Measurements from ENCODE around the gene GTSE1.

GTSE1 gene

DNA sequence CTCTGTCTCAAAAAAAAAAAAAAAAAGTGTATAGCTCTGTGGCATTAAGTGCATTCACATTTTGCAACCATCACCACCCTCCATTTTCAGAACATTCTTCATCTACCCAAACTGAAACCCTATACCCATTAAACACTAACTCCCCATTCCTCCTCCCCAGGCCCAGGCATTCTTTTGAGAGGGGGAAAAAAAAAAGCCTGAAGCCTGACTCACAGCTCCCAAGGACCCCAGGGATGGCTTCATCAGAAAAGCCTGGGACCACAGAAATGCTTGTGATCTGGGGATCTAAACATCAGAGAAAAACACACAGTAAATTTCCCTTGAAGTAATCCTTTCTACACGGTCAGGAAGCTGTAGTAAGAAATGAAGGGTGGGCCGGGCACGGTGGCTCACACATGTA, 10.7 kb upstream of the GTSE1 start:
- TF ChIP-seq, protein P1, sequence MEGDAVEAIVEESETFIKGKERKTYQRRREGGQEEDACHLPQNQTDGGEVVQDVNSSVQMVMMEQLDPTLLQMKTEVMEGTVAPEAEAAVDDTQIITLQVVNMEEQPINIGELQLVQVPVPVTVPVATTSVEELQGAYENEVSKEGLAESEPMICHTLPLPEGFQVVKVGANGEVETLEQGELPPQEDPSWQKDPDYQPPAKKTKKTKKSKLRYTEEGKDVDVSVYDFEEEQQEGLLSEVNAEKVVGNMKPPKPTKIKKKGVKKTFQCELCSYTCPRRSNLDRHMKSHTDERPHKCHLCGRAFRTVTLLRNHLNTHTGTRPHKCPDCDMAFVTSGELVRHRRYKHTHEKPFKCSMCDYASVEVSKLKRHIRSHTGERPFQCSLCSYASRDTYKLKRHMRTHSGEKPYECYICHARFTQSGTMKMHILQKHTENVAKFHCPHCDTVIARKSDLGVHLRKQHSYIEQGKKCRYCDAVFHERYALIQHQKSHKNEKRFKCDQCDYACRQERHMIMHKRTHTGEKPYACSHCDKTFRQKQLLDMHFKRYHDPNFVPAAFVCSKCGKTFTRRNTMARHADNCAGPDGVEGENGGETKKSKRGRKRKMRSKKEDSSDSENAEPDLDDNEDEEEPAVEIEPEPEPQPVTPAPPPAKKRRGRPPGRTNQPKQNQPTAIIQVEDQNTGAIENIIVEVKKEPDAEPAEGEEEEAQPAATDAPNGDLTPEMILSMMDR (conservative IDR thresholded peaks at IDR 0.05; ENCODE audit: low read depth, low read length): no peak
- DNase-seq (ENCODE audit: low read depth): no peak
- no peak overlapping the region for H3K4me3 ChIP-seq (ENCODE audit: low read length)

DNA sequence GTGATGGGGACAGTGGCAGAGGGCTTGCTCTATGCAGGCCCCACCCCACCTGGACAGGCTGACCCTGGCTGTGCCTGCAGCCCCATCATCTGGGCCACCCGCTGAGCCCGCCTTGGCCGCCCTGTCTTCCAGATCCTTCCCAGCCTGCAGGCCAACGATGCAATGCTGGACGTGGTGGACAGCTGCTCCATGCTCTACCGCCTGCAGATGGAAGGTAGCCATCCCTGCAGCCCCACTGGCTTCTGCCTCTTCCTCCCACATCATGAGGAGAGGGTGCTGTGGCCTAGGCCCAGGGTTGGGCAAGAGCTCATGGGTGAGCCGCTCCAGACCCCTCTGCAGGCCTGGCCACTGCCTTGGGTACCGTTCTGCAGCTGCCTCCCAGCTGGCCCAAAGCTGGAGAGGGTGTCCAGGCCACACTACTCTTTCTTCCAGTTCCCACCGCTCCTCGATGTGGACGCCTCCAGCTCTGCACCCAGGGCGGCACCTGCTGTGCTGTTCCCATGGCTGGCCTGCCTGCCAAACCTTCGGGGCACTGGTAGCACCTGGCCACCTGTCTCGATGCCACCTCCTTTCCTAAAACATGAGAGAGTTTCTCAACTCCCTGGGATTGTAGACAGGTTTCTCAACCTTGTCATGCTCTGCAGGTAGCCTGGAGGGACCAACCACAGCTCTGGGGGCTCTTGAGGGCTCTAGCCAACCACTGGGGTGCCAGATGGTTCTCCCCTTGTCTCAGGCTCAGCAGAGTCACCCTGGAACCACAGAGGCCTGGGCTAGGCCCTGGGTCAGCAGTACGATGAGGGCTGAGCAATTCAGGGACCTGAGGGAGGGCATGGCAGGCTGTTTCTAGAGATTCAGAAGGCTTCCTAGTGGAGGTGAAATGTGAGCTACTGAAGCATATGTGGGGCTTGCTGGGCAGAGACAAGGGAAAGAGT, 9.5 kb upstream of the GTSE1 start:
- H3K4me3 ChIP-seq (ENCODE audit: low read length): no peak overlapping the region
- TF ChIP-seq, protein P1 (conservative IDR thresholded peaks at IDR 0.05; ENCODE audit: low read depth, low read length): no peak
- DNase-seq (ENCODE audit: low read depth): no peak

DNA sequence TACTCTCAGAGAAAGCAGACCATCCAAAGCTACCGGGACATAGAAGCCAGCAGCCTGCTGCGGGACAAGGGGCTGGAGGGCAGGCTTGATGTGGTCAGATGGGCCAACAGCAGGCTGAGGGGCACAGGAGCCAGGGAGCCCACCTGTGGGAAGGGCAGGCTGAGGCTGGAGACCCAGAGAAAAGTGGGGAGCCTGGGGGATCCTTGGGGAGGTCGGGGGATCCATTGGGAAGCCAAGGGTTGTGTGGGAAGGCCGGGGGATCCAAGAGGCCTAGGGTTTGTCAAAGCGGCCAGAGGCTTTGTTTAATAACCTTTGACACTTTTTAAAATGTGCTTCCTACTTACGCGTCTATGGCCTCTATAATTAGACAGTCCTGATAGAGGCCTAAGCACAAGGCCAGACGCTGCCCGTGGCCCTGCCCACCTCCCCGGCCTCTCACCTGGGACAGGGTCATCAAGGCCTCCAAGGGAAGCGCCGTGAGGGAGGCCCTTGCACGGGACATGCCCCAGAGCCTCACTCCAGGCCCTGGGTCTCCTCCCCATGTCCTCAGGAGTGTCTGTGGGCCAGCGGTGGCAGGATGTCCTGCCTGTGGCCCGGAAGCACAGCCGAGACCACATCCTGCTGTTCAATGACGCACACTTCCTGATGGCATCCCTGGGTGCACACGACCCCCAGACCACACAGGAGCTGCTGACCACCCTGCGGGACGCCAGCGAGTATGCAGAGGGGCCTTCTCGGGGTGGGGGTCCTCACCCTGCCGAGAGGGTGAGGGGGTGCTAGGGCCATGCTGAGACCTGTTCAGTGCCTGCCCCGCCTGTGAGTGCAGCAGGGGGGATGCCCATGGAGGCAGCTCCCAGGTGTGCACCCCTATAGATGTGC, 8.6 kb upstream of the GTSE1 start:
- no peak for DNase-seq (ENCODE audit: low read depth)
- no peak overlapping the region for H3K4me3 ChIP-seq (ENCODE audit: low read length)
- TF ChIP-seq, protein P1 (conservative IDR thresholded peaks at IDR 0.05; ENCODE audit: low read depth, low read length): no peak

DNA sequence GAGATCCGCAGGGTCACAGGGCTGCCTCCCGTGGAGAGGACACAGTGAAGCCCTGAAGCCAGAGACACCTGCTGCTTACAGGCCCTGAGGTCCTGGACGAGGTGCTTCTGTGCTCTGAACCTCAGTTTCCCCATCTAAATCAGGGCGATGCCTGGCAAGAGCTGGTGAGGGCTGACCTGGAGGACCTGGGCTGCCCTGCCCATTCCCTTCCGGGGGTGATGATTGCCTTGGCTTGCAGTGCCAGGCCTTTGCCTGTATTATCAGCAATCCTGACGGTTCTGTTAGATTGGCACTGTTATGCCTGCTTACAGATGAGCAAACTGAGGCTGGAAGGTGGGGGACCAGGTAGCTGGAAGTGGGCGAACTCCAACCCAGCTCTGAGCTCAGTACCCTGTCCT, 7.8 kb upstream of the GTSE1 start:
- no peak for DNase-seq (ENCODE audit: low read depth)
- H3K4me3 ChIP-seq (ENCODE audit: low read length): no peak overlapping the region
- TF ChIP-seq, protein P1 (conservative IDR thresholded peaks at IDR 0.05; ENCODE audit: low read depth, low read length): no peak

DNA sequence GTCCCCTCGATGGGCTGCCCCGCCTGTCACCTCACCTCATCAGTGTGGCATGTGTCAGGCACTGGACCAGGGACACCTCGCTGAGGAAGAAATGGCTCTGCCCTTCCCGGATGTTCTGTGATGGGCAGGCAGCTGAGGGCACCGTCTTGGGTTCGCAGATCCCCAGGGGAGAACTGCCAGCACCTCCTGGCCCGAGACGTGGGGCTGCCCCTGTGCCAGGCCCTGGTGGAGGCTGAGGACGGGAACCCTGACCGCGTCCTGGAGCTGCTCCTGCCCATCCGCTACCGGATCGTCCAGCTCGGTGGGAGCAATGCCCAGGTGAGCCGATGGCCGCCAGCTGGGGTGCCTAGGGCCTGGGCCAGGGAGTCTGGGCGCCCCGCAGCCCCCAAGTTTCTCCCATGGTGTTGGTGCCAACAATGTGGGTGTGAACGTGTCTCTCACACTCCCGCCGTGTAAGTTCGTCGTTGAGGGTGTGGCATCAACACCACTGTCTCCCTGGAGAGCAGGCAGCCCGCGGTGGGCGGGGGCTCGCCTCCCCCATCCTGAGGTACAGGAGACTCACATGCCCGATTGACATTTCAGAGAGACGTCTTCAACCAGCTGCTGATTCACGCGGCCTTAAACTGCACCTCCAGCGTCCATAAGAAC, 7.3 kb upstream of the GTSE1 start:
- TF ChIP-seq, protein P1 (conservative IDR thresholded peaks at IDR 0.05; ENCODE audit: low read depth, low read length): no peak
- H3K4me3 ChIP-seq (ENCODE audit: low read length): no peak overlapping the region
- no peak for DNase-seq (ENCODE audit: low read depth)

DNA sequence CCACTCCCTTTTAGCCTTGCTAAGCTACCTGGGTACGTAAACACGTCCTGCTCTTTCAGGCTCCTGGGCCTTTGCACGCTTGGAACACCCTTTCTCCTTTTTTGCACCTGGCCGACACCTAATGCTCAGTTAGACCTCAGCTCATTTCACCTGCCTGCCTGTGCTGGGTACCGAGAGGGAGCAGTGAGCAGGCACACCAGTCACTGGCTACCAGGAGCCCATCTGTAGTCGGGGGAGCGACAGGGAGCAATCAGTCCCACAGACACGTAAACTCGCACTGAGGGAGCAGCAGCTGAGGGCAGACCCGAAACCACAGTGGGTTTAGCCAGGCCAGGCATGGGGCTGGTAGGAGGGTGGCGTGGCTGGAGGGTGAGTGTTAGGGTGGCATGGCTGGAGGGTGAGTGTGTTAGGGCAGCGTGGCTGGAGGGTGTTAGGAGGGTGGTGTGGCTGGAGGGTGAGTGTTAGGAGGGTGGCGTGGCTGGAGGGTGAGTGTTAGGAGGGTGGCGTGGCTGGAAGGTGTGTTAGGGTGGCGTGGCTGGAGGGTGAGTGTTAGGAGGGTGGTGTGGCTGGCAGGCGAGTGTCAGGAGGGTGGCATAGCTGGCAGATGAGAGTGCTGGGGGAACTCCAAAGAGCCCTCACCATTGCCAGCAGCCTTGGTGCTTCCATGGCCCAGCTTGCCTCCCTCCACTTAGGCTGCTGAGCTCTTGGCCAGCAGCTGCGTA, 6.4 kb upstream of the GTSE1 start:
- no peak overlapping the region for H3K4me3 ChIP-seq (ENCODE audit: low read length)
- no peak for DNase-seq (ENCODE audit: low read depth)
- TF ChIP-seq, protein P1 (conservative IDR thresholded peaks at IDR 0.05; ENCODE audit: low read depth, low read length): no peak

Data from retinal pigment epithelial cell (primary cell).